Activated T-cell treated with anti-CD3 and anti-CD28 coated beads, Interleukin-2, amount 50 U/mL, for 4 hours (primary cell): ENCODE results near the gene NEUROG1. TPM values are rescaled to one million over a fixed set of nuclear protein-coding genes. Genes with fewer than 3 reads are reported as not detected.

Experiments
- ATAC-seq, 2 donors: fragments of 200-7000 bp; cut with Tn5 transposase; one replicate each; pipeline ENCODE4 v1.10.0; 2021
- DNase-seq: peaks from one replicate; pipeline ENCODE4 v3.0.0-alpha.2; 2020
- H3K27me3 Mint-ChIP-seq: one replicate; pipeline ENCODE4 v1.8.0; 2021; ENCODE audit warnings: low read depth, mixed read lengths
- H3K36me3 Mint-ChIP-seq: one replicate; pipeline ENCODE4 v1.8.0; 2022; ENCODE audit warnings: mixed read lengths; ENCODE audit not compliant: insufficient read depth
- H3K4me1 Mint-ChIP-seq: one replicate; pipeline ENCODE4 v1.8.0; 2021; ENCODE audit warnings: low read depth, mixed read lengths
- H3K4me3 Mint-ChIP-seq: one replicate; pipeline ENCODE4 v1.8.0; 2021; ENCODE audit warnings: mild to moderate bottlenecking, moderate library complexity, mixed read lengths
- H3K9me3 Mint-ChIP-seq: one replicate; pipeline ENCODE4 v1.8.0; 2021; ENCODE audit warnings: mixed read lengths
- total RNA-seq, 3 donors: library from RNA; stranded (reverse); gene quantifications; one replicate each; pipeline ENCODE4 v1.2.1, GENCODE V29; 2021

The NEUROG1 gene
- total RNA-seq, 3 donors from 2014 or later, result not detected

DNA sequence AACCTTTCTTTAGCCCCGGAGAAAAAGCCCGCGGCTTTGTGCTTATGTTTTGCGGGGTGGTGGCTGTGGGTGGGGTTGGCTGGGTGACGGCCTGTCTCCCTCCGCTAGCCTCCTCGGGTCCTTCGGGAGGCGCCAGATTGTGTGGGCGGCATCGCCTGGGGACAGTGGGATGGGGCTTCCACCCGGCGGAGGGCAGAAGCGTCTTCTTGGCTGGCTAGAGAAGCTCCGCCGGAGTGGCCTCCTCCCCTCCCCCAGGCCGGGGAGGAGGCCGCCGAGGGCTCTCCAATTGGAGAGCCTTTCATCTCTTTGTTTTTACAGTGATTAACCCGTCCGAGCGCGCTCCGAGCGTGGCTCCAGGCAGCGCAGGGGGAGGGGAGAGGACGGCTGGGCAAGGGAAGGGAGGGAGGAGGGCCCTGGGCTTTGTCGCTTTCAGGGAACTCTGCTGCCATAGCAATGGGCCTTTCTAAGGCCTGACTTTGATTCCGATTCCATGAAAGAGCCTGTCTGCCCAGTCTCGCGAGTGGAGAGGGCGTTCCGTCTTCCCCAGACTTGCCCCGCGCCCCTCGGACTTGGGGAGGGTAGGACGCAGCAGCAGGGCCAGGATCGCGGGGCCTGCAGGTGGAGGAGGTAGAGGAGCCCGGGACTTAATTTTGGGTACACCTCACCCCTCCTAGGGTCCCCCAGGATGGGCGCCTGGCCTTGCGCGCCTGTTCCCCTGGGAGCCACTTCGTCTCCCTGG is 46.9 kb downstream of the NEUROG1 start:
- ATAC-seq, result no peak
- Mint-ChIP-seq H3K36me3 (no peaks in the 10 kb centered on the region), H3K4me1 (peaks cover 8% of the 10 kb centered on the region), H3K27me3 (peaks cover 68% of the 10 kb centered on the region), H3K9me3 (no peaks in the 10 kb centered on the region), H3K4me3 (no peak overlapping the region)
- no peak for DNase-seq

DNA sequence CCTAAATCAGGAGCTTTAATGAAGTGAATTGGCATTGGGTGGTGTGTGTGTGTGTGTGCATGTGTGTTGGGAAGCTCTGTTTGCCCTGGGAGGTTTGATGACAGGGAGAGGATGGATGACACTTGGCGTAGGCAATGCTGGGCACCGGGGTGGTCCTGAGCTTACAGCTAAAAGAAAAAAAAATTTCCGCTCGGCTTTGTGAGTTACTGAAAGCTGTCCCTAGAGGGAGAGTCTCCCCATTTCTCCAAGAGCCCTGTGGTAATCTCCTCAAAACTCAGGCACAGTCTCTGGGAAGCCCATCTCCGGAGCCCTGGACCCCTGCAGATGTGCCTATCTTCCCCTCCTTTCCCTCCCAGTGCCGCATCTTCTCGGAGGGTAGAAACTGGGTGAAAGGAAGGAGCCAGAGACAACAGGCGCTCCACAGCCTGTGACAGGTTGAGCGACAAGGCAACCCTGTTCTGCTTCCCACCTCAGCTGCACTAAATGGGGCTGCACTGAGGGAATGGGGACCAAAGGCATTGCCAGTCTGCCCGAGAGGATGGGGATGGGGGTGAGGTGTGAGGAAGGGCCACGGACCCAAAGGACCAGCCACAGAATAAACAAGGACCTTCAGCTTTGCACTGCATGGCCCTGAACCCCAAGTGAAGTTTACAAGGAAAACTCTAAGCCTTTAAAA is 47.8 kb downstream of the NEUROG1 start:
- no peak overlapping the region for H3K4me3 Mint-ChIP-seq
- H3K36me3 Mint-ChIP-seq, result no peaks in the 10 kb centered on the region
- ATAC-seq (no peak), DNase-seq (no peak)
- H3K27me3 Mint-ChIP-seq, result peaks cover 66% of the 10 kb centered on the region
- H3K9me3 Mint-ChIP-seq, result no peaks in the 10 kb centered on the region
- H3K4me1 Mint-ChIP-seq, result peaks cover 8% of the 10 kb centered on the region

DNA sequence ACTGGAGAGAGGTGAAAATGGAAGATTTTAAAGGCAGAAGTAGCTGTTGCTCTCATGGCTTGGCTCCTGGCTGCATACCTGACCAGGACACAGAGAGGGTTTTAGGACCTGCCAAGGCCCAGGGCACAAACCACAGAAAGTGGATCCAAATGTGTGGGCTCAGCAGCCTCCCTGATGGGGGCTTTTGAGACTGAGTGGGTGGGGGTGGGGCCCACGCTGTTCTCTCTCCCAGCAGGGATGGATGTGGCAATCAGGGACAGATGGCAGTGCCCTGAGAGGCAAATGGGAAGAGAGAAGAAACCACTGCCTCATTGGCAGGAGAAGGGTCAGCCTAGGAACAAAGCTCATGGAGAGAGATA is 48.7 kb downstream of the NEUROG1 start:
- ATAC-seq (no peak), DNase-seq (no peak)
- peaks cover 8% of the 10 kb centered on the region for H3K4me1 Mint-ChIP-seq
- no peaks in the 10 kb centered on the region for H3K9me3 Mint-ChIP-seq
- no peak overlapping the region for H3K4me3 Mint-ChIP-seq
- H3K27me3 Mint-ChIP-seq, result peaks cover 57% of the 10 kb centered on the region
- no peaks in the 10 kb centered on the region for H3K36me3 Mint-ChIP-seq

DNA sequence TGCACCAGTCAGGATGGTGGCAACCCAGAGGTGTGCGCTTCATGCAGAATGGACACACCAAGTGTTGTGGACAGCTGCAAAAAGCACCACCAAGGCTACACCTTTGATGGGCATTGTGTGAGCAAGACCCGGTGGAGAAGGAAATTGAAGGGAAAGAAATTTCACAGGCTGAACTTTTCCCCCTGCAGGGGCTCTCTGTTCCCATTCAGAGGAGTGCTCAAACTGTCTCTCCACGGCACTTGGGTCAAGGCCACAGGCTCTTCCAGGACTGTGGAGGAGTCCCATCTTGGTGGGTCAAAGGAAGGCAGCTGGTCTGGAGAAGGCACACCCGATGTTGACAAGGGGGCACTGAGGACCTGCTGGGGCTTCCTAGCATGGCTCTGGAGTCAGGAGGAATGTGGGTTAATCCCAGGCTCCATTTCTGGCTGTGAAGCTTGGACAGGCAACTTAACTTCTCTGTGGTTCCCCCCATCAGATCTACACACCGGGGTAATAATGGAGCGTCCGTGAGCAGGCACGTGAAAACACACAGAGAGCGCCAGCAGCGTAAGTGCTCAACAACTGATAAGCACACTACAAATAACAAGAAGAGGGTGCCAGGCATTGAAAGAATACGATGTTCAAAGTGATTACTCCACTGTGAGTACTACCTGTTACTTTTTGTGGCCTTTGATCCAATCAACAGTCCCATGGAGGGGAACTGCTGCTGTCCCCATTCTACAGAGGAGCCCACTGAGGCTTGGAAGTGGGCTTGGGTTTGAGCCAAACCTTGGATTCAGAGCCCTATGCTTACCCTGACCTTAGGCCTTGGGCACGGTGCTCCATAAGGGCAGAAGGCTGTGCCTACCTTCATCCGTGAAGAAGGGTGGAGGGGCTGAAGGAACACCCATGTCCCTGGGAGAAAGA is 49.4 kb downstream of the NEUROG1 start:
- no peak for DNase-seq
- Mint-ChIP-seq H3K27me3 (peaks cover 55% of the 10 kb centered on the region), H3K4me3 (no peak overlapping the region), H3K9me3 (no peaks in the 10 kb centered on the region), H3K4me1 (peaks cover 8% of the 10 kb centered on the region), H3K36me3 (no peaks in the 10 kb centered on the region)
- no peak for ATAC-seq

GRCh38 chr5:135484674-135485086 is 51.1 kb downstream of the NEUROG1 start:
- Mint-ChIP-seq H3K4me3 (no peak overlapping the region), H3K9me3 (no peaks in the 10 kb centered on the region), H3K4me1 (peaks cover 5% of the 10 kb centered on the region), H3K27me3 (peaks cover 46% of the 10 kb centered on the region), H3K36me3 (no peaks in the 10 kb centered on the region)
- no peak for ATAC-seq
- DNase-seq, result no peak

Other genes starting within 250 kb of the NEUROG1 start
- gene MACROH2A1, start 136.7 kb downstream of the NEUROG1 start, total RNA-seq, result 100 to 1,000 TPM; 204 to 234 (median 207) TPM
- gene DCANP1, start 88.6 kb downstream of the NEUROG1 start, total RNA-seq, result not detected
- gene TIFAB, start 83.6 kb downstream of the NEUROG1 start, total RNA-seq, result not detected
- gene CXCL14, start 43.0 kb upstream of the NEUROG1 start, total RNA-seq, result not detected